CD4-positive, alpha-beta T cell treated with Interferon gamma for 1 hour (primary cell): ENCODE measurements around the gene FRMD3.

Experiments
- DNase-seq: peaks from one replicate; pipeline ENCODE4 v3.0.0-alpha.2; 2020

Gene FRMD3

DNA sequence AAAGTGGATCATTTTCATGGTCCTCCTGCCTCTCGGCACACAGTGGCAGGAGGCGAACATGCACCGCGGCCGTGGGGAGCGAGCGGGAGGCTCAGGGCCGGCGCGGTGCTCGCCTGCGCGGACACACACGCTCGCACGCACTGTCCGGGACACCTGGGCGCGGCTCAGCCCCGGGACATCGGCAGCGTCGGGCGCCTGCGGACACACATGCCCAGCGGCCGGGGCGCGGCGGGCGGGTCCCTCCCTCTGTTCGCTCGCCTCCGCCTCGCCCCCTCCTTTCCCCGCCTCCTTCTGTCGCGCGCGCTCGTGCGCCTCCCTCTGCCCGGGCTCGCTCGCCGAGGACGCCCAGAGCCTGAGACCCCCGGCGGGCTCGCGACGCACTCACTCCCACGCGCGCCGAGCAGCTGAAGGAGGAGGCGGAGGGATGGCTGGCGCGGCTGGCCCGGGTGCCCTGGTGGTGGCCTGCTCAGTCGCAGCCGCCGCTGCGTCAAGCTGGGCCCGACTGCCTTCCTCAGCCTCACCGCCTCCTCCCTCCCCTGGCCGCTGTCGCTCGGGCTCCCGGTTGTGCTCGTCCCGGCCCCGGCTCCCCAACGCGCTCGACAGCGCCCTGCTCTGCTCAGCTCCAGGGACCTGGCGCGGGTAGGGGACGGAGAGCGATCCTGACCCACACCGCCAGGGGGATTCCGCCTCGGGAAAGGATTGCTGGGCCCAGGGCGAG lies at the start of gene FRMD3:
Gene FRMD3, minus strand, starts transcription at position 230 of the 718 bp plus-strand sequence. Its CDS starts 170 bp downstream, at position 60.
- peak; percentile 53 for DNase-seq

DNA sequence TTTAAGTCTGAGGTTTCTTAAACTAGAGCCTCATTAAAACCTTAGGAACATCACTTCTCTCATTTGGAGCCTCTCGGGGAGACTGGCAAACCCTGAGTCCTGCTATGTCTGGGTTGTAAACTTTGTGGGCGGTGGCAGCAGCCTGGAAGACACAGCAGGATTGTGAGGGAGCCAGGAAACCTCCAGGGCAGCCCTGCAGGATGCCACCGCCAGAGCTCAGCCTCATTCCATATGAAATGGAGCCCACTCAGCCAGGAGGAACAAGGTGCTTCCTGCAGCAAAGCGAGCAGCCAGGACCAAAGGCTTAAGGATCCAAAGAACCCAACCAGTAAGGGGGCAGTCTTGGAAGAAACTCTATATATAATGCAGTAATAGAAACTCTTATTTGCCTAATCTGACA lies 46.8 kb upstream of the FRMD3 start:
- no peak for DNase-seq

DNA sequence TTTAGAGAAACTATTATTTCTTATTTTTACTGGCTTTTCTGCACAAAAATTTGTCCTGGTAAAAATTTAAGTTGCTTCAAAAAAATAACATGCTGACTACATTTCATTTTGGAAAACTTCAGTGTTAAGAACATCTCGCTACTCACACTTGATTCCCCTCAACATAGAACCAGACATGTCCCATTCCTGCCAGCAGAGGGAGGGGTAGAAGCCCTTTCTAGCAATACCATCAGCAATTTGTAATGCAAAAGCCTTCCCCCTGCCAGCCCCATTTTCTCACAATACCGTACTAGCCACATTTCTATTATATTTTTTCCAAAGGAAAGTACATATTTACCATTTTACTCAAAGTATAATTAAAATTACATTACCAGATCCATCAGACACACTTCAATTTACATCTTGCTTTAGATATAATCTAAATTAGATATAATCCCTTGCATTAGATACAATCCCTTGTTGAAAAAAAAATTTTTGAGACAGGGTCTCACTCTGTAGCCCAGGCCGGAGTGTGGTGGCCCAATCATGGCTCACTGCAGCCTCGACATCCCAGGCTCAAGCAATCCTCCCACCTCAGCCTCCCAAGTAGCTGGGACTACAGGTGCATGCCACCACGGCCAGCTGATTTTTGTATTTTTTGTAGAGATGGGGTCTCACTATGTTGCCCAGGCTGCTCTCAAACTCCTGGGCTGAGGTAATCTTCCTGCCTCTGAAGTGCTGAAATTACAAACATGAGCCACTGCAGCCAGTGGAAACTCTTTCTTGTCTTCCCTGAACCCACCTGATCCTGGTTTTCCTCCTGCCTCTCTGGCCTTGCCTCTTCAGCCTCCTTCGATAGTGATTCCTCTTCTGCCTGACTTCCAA lies 45.2 kb upstream of the FRMD3 start:
- DNase-seq, result peak; percentile 4

GRCh38 chr9:83582029-83582428 lies 43.8 kb upstream of the FRMD3 start:
- no peak for DNase-seq

- DNase-seq, result no peak
Measured at GRCh38 chr9:83574482-83574881, 36.3 kb upstream of the FRMD3 start.

GRCh38 chr9:83572524-83572923 lies 34.3 kb upstream of the FRMD3 start:
- no peak for DNase-seq

- no peak for DNase-seq
Measured at GRCh38 chr9:83570359-83570758, 32.2 kb upstream of the FRMD3 start.

GRCh38 chr9:83569326-83569725 lies 31.1 kb upstream of the FRMD3 start:
- no peak for DNase-seq

GRCh38 chr9:83563360-83563759 lies 25.2 kb upstream of the FRMD3 start:
- no peak for DNase-seq

DNA sequence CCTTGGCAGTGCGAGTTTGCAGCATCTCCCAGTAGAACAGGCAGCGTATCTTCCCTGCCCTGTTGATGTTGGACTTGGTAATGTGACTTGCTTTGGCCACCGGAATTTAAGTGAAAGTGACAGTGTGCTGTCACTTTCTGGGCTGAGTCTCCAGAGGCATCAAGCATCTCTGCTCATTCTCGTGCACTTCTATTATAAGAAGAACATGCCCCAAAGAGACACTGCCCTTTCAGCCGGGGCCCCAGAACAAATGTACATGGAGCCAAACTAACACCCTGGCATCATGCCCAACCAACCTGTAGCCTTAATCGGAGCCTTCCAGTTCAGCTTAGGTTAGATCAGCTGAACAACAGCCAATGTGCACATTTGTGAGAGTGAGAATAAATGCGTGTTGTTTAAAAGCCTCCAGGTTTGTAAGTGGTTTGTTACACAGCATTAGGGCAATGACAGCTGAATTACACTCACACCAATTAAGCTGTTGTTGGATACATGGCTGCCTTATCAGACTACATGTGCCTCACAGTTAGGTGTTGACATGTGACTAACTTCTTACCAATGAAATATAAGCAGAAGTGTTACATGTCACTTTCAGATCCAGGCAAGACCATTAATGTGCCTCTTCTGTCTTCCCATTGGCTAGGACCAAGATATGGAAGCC lies 22.1 kb upstream of the FRMD3 start:
- no peak for DNase-seq

GRCh38 chr9:83557771-83558170 lies 19.6 kb upstream of the FRMD3 start:
- no peak for DNase-seq

GRCh38 chr9:83557317-83557716 lies 19.1 kb upstream of the FRMD3 start:
- no peak for DNase-seq

DNA sequence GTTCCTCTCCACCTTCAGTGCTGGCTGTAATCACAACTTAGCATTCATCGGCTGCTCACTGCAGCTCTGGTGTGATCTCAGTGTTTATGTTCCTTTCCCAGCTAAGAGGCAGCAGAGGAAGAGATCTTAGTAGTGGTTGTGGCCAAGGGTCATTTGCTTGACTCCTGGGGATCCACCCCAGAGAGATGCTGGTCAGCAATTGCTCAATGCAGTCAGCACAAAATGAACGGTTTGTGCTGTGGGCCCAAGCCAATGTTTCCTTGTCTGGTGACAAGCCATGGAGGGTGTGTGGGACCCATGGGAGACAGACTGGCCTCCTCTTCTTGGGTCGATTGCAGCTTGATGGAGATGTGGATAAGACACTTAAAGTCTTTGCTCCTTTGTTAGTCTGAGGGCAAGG lies 16.1 kb upstream of the FRMD3 start:
- DNase-seq, result no peak

- DNase-seq, result no peak
Measured at GRCh38 chr9:83544002-83544698, 5.9 kb upstream of the FRMD3 start.

- DNase-seq, result no peak
Measured at GRCh38 chr9:83538890-83539238, 663 bp upstream of the FRMD3 start.

DNA sequence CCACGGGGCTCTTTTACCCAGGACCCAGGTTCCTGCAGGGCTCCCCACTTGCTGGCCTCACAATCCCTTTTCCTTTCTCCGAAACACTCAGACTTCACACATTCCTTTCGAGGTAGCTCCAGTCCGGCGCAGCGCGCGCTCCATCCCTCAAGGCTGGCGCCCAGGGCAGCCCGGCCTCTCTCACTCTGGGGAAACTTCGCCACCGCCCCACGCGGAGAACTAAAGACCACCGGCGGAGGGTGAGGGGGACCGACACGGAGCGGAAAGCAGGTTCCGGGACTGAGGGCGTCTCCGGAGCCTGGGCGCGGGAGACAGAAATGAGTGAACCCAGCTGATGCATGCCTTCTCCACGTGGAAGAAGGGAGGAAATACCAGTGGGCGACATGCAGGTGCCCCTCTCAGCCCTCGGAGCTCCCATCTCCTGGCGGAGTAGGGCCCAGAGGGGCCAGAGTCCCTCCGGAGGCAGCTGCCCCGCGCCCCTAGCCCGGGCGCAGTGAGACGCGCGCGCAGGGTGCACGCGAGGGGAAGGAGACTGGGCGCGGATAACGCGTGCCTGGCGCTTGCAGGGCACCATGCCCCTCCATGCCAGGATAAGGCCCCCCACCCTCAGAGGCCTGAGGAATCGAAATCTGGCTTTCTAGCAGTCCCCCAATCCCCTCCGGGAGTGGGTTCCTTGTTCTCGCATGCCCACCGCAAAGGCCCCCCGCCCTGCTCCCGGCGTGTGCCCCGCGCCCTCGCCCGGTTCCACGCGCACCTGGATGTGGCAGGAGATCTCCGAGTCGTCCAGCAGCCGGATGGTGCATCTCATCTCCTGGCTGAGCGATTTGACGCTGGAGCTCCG lies 650 bp downstream of the FRMD3 start:
- no peak for DNase-seq

GRCh38 chr9:83536332-83536731 lies 1.9 kb downstream of the FRMD3 start:
- DNase-seq, result no peak

DNA sequence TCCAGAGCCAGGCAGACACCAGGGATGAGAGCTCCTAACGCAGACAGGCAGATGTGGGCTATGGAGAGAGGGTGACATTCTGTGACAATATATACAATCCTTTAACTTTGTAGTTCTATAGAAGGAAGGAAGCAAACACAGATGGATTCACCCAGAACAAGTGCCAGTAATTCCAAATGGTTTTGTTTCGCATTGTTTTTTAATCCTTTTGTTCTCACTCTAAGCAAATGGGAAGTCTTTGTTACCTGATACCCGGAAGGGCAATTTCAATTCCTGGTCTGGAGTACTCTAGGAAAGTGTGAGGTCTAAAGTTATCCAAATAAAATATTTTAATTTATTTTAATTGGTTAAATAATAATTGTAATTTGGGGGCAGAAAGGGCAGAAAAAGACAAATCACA lies 2.5 kb downstream of the FRMD3 start:
- DNase-seq, result no peak

- no peak for DNase-seq
Measured at GRCh38 chr9:83533296-83533695, 4.9 kb downstream of the FRMD3 start.

DNA sequence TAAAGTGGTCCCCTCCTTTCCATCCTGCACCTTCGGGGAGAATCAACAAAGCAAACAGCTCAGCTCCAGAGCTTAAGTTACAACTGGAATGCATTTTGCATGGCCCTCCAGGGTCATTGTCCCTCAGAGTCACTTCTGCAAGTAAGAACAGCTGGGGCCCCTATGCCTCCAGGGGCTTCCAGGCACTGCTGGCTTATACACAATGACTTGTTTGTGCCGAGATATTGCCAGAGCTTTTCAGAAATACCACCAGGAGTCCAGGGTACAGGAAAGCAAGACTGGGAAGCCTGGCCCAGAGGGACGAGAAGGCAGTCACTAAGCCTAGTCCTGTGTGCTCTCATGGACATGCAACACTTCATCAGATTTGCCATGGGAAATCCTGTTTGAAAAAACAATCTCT lies 11.3 kb downstream of the FRMD3 start:
- DNase-seq, result no peak

GRCh38 chr9:83526211-83526610 lies 12.0 kb downstream of the FRMD3 start:
- DNase-seq, result no peak

DNA sequence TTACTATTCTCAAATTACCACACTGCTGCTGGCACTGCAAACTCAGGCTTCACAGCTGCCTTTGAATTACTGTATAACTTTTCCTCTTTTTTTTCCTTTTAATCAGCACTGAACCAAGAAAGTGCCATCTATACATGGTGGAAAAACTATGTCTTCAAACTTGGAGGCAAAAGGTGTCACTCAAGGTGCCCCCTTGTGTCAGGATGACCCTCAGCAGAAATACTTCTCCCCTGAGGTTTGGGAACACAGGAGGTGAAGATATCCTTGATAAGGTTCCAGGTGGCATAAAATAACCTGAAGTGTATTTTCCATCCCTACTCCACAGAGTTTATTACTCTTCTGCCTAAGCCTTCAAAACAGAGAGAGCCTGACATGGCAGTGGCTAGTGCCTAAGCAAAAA lies 14.5 kb downstream of the FRMD3 start:
- DNase-seq, result no peak
